Measurements from ENCODE around the gene ZMIZ1.

DNA sequence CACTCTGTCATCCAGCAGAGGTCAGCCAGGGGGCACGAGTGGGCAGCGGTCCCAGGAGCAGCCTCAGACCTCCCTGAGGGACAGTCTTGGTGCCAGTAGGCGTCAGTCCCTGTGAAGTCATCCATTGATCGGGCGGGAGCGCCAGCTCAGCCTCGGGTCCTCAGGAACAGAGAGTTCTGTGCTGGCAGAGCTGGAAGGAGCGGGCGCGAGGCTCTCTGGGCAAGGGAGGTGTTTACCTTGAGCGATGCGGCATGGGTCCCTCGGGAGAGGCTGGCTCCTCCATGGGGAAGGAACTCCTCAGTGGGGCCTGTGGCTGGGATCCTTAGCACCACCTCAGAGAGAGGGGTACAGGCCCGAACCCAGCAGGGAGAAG is 177.4 kb downstream of the ZMIZ1 start:
- TF ChIP-seq, protein P1, sequence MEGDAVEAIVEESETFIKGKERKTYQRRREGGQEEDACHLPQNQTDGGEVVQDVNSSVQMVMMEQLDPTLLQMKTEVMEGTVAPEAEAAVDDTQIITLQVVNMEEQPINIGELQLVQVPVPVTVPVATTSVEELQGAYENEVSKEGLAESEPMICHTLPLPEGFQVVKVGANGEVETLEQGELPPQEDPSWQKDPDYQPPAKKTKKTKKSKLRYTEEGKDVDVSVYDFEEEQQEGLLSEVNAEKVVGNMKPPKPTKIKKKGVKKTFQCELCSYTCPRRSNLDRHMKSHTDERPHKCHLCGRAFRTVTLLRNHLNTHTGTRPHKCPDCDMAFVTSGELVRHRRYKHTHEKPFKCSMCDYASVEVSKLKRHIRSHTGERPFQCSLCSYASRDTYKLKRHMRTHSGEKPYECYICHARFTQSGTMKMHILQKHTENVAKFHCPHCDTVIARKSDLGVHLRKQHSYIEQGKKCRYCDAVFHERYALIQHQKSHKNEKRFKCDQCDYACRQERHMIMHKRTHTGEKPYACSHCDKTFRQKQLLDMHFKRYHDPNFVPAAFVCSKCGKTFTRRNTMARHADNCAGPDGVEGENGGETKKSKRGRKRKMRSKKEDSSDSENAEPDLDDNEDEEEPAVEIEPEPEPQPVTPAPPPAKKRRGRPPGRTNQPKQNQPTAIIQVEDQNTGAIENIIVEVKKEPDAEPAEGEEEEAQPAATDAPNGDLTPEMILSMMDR (IDR thresholded peaks at IDR 0.05) = no peak
- TF ChIP-seq POLR2A (IDR thresholded peaks at IDR 0.05) = no peak
